A549 (cell line): Measurements from ENCODE around the gene NLGN2. TPM values are rescaled to one million over a fixed set of nuclear protein-coding genes. Genes with fewer than 3 reads are reported as not detected.

ENCODE experiments used
- ATAC-seq, 2 experiments: fragments of 200-7000 bp in 1 of 2; fragments of >200 bp in 1 of 2; cut with Nextera tagmentation in 1 of 2; cut with Tn5 transposase in 1 of 2; 3 replicates each; pipeline versions ENCODE4 v1.8.0 to v1.9.1; 2018 to 2020; ENCODE audit warnings: mild to moderate bottlenecking in 1 of 2, moderate library complexity in 1 of 2
- CTCF ChIA-PET: fragments of 300-600 bp; sonication (Branson Sonifier 250); formaldehyde crosslinking; extraction: SDS; loops from one replicate; lab custom pipeline; 2021; ENCODE audit warnings: antibody characterized with exemption, inconsistent platforms; lab: Yijun Ruan, JAX
- POLR2A ChIA-PET: fragments of 350-600 bp; formaldehyde crosslinking; extraction: SDS; loops from one replicate; lab custom pipeline; 2021; ENCODE audit warnings: antibody characterized with exemption, inconsistent platforms; lab: Yijun Ruan, JAX
- DNase-seq, 2 experiments: peaks; one replicate each; pipeline versions ENCODE4 v3.0.0 to v3.0.0-alpha.2; 2011 to 2016; ENCODE audit warnings: low read depth in 1 of 2, low spot score in 1 of 2
- FAIRE-seq: peaks from 2 replicates; lab custom pipeline; 2011; peaks lifted over from hg19 to GRCh38; lab: Jason Lieb, UNC
- H3K27ac ChIP-seq, 2 experiments: fragments of >200 bp; sonication (Bioruptor Twin); formaldehyde crosslinking; 3 replicates each; pipeline ENCODE4 v1.5.1; 2016 to 2017
- H3K4me1 ChIP-seq: fragments of >200 bp; sonication (Bioruptor Twin); formaldehyde crosslinking; 3 replicates; pipeline ENCODE4 v1.6.1; 2016
- H3K4me2 ChIP-seq: fragments of >200 bp; sonication (Bioruptor Twin); formaldehyde crosslinking; 3 replicates; pipeline ENCODE4 v1.6.1; 2016
- H3K4me3 ChIP-seq: fragments of >200 bp; sonication (Bioruptor Twin); formaldehyde crosslinking; 3 replicates; pipeline ENCODE4 v1.5.1; 2016
- H3K9me3 ChIP-seq: fragments of >200 bp; sonication (Bioruptor Twin); formaldehyde crosslinking; 3 replicates; pipeline ENCODE4 v1.6.1; 2016
- BCL3 ChIP-seq: fragments of >200 bp; sonication (Bioruptor Twin); formaldehyde crosslinking; IDR thresholded peaks from 3 replicates; pipeline ENCODE4 v1.6.1; 2016
- CBX8 ChIP-seq: fragments of 200-600 bp; sonication (generic); IDR thresholded peaks from 2 replicates; pipeline ENCODE4 v1.6.1; 2016
- CEBPB ChIP-seq, 2 experiments: fragments of >200 bp in 1 of 2; sonication (Bioruptor Twin) in 1 of 2; formaldehyde crosslinking in 1 of 2; IDR thresholded peaks; 2 replicates each; pipeline ENCODE4 v1.6.1; 2012 to 2016
- E2F6 ChIP-seq: IDR thresholded peaks from 2 replicates; pipeline ENCODE4 v1.6.1; 2012; ENCODE audit warnings: low read depth, borderline replicate concordance
- EHMT2 ChIP-seq: fragments of 200-600 bp; sonication (generic); IDR thresholded peaks from 2 replicates; pipeline ENCODE4 v1.6.1; 2016; ENCODE audit warnings: antibody characterized with exemption, low read depth, mild to moderate bottlenecking, moderate library complexity
- EP300 ChIP-seq, 2 experiments: fragments of >200 bp; sonication (Bioruptor Twin); formaldehyde crosslinking; IDR thresholded peaks; 2 replicates in 1 of 2; 3 replicates in 1 of 2; pipeline ENCODE4 v1.6.1; 2016 to 2017
- ESRRA ChIP-seq: fragments of 150-350 bp; IDR thresholded peaks from 2 replicates; pipeline ENCODE4 v1.6.1; 2014; ENCODE audit warnings: mild to moderate bottlenecking, low read length, borderline replicate concordance
- FOSB ChIP-seq: fragments of 250-450 bp; sonication (Bioruptor Pico); IDR thresholded peaks from 2 replicates; pipeline ENCODE4 v1.5.0; 2020; ENCODE audit warnings: mild to moderate bottlenecking, moderate library complexity
- HDAC2 ChIP-seq: fragments of 200-600 bp; sonication (generic); IDR thresholded peaks from 2 replicates; pipeline ENCODE4 v1.6.1; 2016
- HOXA7 ChIP-seq: fragments of 250-450 bp; sonication (Bioruptor Pico); IDR thresholded peaks from 2 replicates; pipeline ENCODE4 v1.5.0; 2020; ENCODE audit warnings: mild to moderate bottlenecking, moderate library complexity
- JUNB ChIP-seq: fragments of >200 bp; sonication (Bioruptor Twin); formaldehyde crosslinking; IDR thresholded peaks from 2 replicates; pipeline ENCODE4 v1.6.1; 2016
- KDM1A ChIP-seq: fragments of 200-600 bp; sonication (generic); IDR thresholded peaks from 2 replicates; pipeline ENCODE4 v1.6.1; 2016; ENCODE audit warnings: low read depth, mild to moderate bottlenecking
- KDM5A ChIP-seq: fragments of 200-600 bp; sonication (generic); IDR thresholded peaks from 2 replicates; pipeline ENCODE4 v1.6.1; 2016; ENCODE audit warnings: antibody characterized with exemption, mild to moderate bottlenecking
- MAZ ChIP-seq: fragments of 150-350 bp; IDR thresholded peaks from 2 replicates; pipeline ENCODE4 v1.6.1; 2014; ENCODE audit warnings: antibody characterized with exemption, low read depth, low read length, borderline replicate concordance
- MYC ChIP-seq: IDR thresholded peaks from 2 replicates; pipeline ENCODE4 v1.6.1; 2012; ENCODE audit warnings: mild to moderate bottlenecking, inconsistent platforms, low read length, improper control_type of control experiment, borderline replicate concordance
- NPAS2 ChIP-seq: fragments of 250-450 bp; sonication (Bioruptor Pico); IDR thresholded peaks from 2 replicates; pipeline ENCODE4 v1.8.0; 2022; ENCODE audit warnings: mild to moderate bottlenecking, moderate library complexity, borderline replicate concordance
- NR3C1 ChIP-seq: fragments of >200 bp; sonication (Bioruptor Twin); formaldehyde crosslinking; IDR thresholded peaks from 3 replicates; pipeline ENCODE4 v1.6.1; 2017
- PHF8 ChIP-seq: fragments of 200-600 bp; sonication (generic); IDR thresholded peaks from 2 replicates; pipeline ENCODE4 v1.6.1; 2016; ENCODE audit warnings: low read depth, mild to moderate bottlenecking, antibody characterized with exemption, moderate library complexity, borderline replicate concordance
- POLR2A ChIP-seq: IDR thresholded peaks from 2 replicates; pipeline ENCODE4 v1.6.1; 2012; ENCODE audit warnings: mild to moderate bottlenecking, low read length
- RAD21 ChIP-seq, 2 experiments: fragments of >200 bp in 1 of 2; sonication (Bioruptor Twin) in 1 of 2; formaldehyde crosslinking in 1 of 2; IDR thresholded peaks in 1 of 2; conservative IDR thresholded peaks in 1 of 2; 2 replicates in 1 of 2; 3 replicates in 1 of 2; pipeline ENCODE4 v1.6.1; 2012 to 2018; ENCODE audit warnings: inconsistent platforms in 1 of 2
- RFX5 ChIP-seq: fragments of 450-650 bp; IDR thresholded peaks from 2 replicates; pipeline ENCODE4 v1.7.1; 2014; ENCODE audit warnings: antibody characterized with exemption, mild to moderate bottlenecking, moderate library complexity
- SREBF2 ChIP-seq: fragments of 450-650 bp; IDR thresholded peaks from 2 replicates; pipeline ENCODE4 v1.6.1; 2014; ENCODE audit warnings: mild to moderate bottlenecking, moderate library complexity
- TP53 ChIP-seq: fragments of 250-450 bp; sonication (Bioruptor Pico); IDR thresholded peaks from 2 replicates; pipeline ENCODE4 v1.5.0; 2021; ENCODE audit warnings: mild to moderate bottlenecking, moderate library complexity
- ZNF302 ChIP-seq: fragments of 250-450 bp; sonication (Bioruptor Pico); IDR thresholded peaks from 2 replicates; pipeline ENCODE4 v1.9.0; 2021; ENCODE audit warnings: inconsistent platforms, mild to moderate bottlenecking, moderate library complexity
- WGBS: methylation state at CpG from one replicate; pipeline ENCODE4 v1.1.6; 2017; ENCODE audit errors: missing lambda C conversion rate; 5-methylcytosine and 5-hydroxymethylcytosine counted together
- polyA plus RNA-seq, 4 experiments: library from polyadenylated mRNA; depleted of rRNA in 3 of 4; stranded (reverse); fragments of >200 nt; fragmentation: RNase III in 1 of 4; extraction: RNeasy Plus Mini Kit Qiagen cat#74134 plus additional on column Dnase treatment in 1 of 4; gene quantifications; 2 replicates in 3 of 4; 3 replicates in 1 of 4; pipeline ENCODE4 v1.2.3, GENCODE V29; 2011 to 2017
- TF ChIP-seq, protein P1 (sequence below): fragments of 250-450 bp; sonication (Bioruptor Pico); IDR thresholded peaks from 2 replicates; pipeline ENCODE4 v1.5.0; 2020; ENCODE audit warnings: low read depth, mild to moderate bottlenecking, moderate library complexity
- TF ChIP-seq, protein P2 (sequence below): IDR thresholded peaks from 2 replicates; pipeline ENCODE4 v1.6.1; 2012
- TF ChIP-seq, protein P3 (sequence below): fragments of 450-650 bp; IDR thresholded peaks from 2 replicates; pipeline ENCODE4 v1.6.1; 2014; ENCODE audit warnings: antibody characterized with exemption
- TF ChIP-seq, protein P4 (sequence below): fragments of 250-450 bp; sonication (Bioruptor Pico); IDR thresholded peaks from 2 replicates; pipeline ENCODE4 v1.5.0; 2021; ENCODE audit warnings: mild to moderate bottlenecking, moderate library complexity, borderline replicate concordance
- TF ChIP-seq, protein P5 (sequence below): fragments of 150-350 bp; IDR thresholded peaks from 2 replicates; pipeline ENCODE4 v1.6.1; 2014; ENCODE audit warnings: low read depth, mild to moderate bottlenecking, low read length

The NLGN2 gene
- polyA plus RNA-seq, 2 of the 4 experiments (the other 2 are of a cell fraction), result 4.1 to 27.5 TPM

DNA sequence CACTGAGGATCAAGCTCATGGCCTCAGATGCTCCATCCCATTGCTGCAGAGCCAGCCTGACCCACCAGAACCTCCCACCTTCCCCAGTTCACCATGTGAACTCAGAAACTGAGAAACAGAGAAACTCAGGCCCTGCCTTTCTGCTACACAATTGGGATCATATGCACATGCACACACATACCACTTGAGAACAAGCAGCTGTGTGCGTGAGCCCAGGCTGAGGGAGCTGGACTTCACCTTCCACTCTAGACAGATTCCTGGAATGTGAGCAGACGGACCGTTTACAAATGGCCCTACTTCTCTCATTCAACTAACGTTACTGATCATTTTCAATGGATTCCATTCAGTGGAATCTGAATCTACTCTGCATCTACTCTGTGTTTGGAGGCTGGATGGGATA is 16.0 kb downstream of the NLGN2 start:
- FAIRE-seq (no peak), ATAC-seq (no peak), DNase-seq (no peak)
- H3K4me1 ChIP-seq, result no peaks in the 10 kb centered on the region
- H3K9me3 ChIP-seq, result no peaks in the 10 kb centered on the region
- H3K27ac ChIP-seq, result no peak overlapping the region
- WGBS, result 81% methylated on average over 4 of the region's 4 CpGs
- POLR2A ChIA-PET, result no interaction called here
- H3K4me3 ChIP-seq, result no peak overlapping the region
- no peak overlapping the region for H3K4me2 ChIP-seq
- TF ChIP-seq E2F6 (no peak), EP300 (IDR thresholded peaks at IDR 0.05) (no peak), PHF8 (no peak), FOSB (no peak), MYC (no peak), POLR2A (no peak), NPAS2 (CRISPR knock-in tag) (no peak), ZNF302 (CRISPR knock-in tag) (no peak), KDM1A (no peak), CBX8 (no peak), NR3C1 (no peak), CEBPB (IDR thresholded peaks at IDR 0.05) (no peak), RFX5 (no peak), TP53 (CRISPR knock-in tag) (no peak), RAD21 (conservative IDR thresholded peaks at IDR 0.05 in 1 of 2, IDR thresholded peaks at IDR 0.05 in 1 of 2) (no peak), BCL3 (no peak)
- TF ChIP-seq, protein P1, sequence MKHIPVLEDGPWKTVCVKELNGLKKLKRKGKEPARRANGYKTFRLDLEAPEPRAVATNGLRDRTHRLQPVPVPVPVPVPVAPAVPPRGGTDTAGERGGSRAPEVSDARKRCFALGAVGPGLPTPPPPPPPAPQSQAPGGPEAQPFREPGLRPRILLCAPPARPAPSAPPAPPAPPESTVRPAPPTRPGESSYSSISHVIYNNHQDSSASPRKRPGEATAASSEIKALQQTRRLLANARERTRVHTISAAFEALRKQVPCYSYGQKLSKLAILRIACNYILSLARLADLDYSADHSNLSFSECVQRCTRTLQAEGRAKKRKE, result no peak
- TF ChIP-seq, protein P2, sequence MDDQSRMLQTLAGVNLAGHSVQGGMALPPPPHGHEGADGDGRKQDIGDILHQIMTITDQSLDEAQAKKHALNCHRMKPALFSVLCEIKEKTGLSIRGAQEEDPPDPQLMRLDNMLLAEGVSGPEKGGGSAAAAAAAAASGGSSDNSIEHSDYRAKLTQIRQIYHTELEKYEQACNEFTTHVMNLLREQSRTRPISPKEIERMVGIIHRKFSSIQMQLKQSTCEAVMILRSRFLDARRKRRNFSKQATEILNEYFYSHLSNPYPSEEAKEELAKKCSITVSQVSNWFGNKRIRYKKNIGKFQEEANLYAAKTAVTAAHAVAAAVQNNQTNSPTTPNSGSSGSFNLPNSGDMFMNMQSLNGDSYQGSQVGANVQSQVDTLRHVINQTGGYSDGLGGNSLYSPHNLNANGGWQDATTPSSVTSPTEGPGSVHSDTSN, result no peak
- CTCF ChIA-PET, result interaction anchor here (0.9 to 5.7 kb wide), 7 partner anchors 9 to 68 kb away, joined by 3 to 50 read pairs (median 3); partner anchors contain the start of gene TMEM102

- ChIA-PET CTCF (interaction anchor here (0.5 to 5.7 kb wide), 4 partner anchors 11 to 128 kb away, joined by 3 to 50 read pairs (median 8); partner anchors contain the start of genes TMEM102 and TMEM95), POLR2A (interaction anchor here (1.1 to 1.9 kb wide), 2 partner anchors 10 to 21 kb away, joined by 4 to 9 read pairs; partner anchors contain the start of genes TMEM102 and TMEM256)
- no peaks in the 10 kb centered on the region for H3K9me3 ChIP-seq
- H3K4me3 ChIP-seq, result no peak within 1 kb of the TSS
- H3K4me2 ChIP-seq, result no peak within 1 kb of the TSS
- FAIRE-seq, result no peak
- no peaks in the 10 kb centered on the region for H3K4me1 ChIP-seq
- no peak for ATAC-seq
- WGBS, result 52% methylated on average over 6 of the region's 7 CpGs
- no peak for TF ChIP-seq SREBF2
- TF ChIP-seq, protein P3, sequence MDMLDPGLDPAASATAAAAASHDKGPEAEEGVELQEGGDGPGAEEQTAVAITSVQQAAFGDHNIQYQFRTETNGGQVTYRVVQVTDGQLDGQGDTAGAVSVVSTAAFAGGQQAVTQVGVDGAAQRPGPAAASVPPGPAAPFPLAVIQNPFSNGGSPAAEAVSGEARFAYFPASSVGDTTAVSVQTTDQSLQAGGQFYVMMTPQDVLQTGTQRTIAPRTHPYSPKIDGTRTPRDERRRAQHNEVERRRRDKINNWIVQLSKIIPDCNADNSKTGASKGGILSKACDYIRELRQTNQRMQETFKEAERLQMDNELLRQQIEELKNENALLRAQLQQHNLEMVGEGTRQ, result no peak
- TF ChIP-seq KDM5A, result no peak
- no peak for TF ChIP-seq EHMT2
- no peak for TF ChIP-seq HOXA7 (CRISPR knock-in tag)
- TF ChIP-seq, protein P4, sequence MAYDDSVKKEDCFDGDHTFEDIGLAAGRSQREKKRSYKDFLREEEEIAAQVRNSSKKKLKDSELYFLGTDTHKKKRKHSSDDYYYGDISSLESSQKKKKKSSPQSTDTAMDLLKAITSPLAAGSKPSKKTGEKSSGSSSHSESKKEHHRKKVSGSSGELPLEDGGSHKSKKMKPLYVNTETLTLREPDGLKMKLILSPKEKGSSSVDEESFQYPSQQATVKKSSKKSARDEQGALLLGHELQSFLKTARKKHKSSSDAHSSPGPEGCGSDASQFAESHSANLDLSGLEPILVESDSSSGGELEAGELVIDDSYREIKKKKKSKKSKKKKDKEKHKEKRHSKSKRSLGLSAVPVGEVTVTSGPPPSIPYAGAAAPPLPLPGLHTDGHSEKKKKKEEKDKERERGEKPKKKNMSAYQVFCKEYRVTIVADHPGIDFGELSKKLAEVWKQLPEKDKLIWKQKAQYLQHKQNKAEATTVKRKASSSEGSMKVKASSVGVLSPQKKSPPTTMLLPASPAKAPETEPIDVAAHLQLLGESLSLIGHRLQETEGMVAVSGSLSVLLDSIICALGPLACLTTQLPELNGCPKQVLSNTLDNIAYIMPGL, result no peak
- no peak for TF ChIP-seq POLR2A
- TF ChIP-seq HDAC2, result no peak
- no peak for TF ChIP-seq JUNB
- TF ChIP-seq ESRRA, result no peak
- no peak for TF ChIP-seq ZNF302 (CRISPR knock-in tag)
- no peak for TF ChIP-seq MAZ
- TF ChIP-seq, protein P5, sequence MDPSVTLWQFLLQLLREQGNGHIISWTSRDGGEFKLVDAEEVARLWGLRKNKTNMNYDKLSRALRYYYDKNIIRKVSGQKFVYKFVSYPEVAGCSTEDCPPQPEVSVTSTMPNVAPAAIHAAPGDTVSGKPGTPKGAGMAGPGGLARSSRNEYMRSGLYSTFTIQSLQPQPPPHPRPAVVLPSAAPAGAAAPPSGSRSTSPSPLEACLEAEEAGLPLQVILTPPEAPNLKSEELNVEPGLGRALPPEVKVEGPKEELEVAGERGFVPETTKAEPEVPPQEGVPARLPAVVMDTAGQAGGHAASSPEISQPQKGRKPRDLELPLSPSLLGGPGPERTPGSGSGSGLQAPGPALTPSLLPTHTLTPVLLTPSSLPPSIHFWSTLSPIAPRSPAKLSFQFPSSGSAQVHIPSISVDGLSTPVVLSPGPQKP, result no peak
- no peak for DNase-seq
- H3K27ac ChIP-seq, result no peak within 1 kb of the TSS
These were observed 17.7 kb downstream of the NLGN2 start, which contains the start of gene SPEM2 for GRCh38 chr17:7425316-7425715. TSS of gene SPEM2 (plus strand) at chr17:7425616. CDS start at chr17:7425689, 73 bp downstream.
